ENCODE results near the gene PRR23C. TPM values are rescaled to one million over a fixed set of nuclear protein-coding genes. Genes with fewer than 3 reads are reported as not detected.

The PRR23C gene
- polyA plus RNA-seq, 1 of the 3 experiments (the other 2 are of a cell fraction): not detected

GRCh38 chr3:139020036-139020867 is 24.4 kb downstream of the PRR23C start:
- no peak overlapping the region for H3K4me2 ChIP-seq
- peak; percentile 24 for DNase-seq
- H3K9me2 ChIP-seq: no peaks in the 10 kb centered on the region
- H3F3A ChIP-seq (replicated peaks; ENCODE audit: insufficient read depth): no peaks in the 10 kb centered on the region
- TF ChIP-seq SIN3A (IDR thresholded peaks at IDR 0.05; ENCODE audit: borderline replicate concordance, low read depth, low read length) (no peak), MAX (IDR thresholded peaks at IDR 0.05; ENCODE audit: low read depth) (no peak), TCF12 (IDR thresholded peaks at IDR 0.05) (no peak), RXRA (IDR thresholded peaks at IDR 0.05; ENCODE audit: borderline replicate concordance, low read depth) (no peak), JUND (IDR thresholded peaks at IDR 0.05) (no peak), GABPA (IDR thresholded peaks at IDR 0.05; ENCODE audit: low read depth) (no peak), CHD2 (IDR thresholded peaks at IDR 0.05; ENCODE audit: low read length, partially characterized antibody) (no peak), TAF1 (IDR thresholded peaks at IDR 0.05; ENCODE audit: borderline replicate concordance, low read depth, low read length) (no peak), FOXM1 (IDR thresholded peaks at IDR 0.05; ENCODE audit: low read depth) (no peak), POLR2AphosphoS5 (IDR thresholded peaks at IDR 0.05; ENCODE audit: low read depth, low read length) (no peak)
- no peaks in the 10 kb centered on the region for H3K27me3 ChIP-seq (ENCODE audit: insufficient read depth)
- H3K27ac ChIP-seq (ENCODE audit: low read depth in 2 of 2, low read length in 1 of 2): no peak overlapping the region
- H3K79me2 ChIP-seq (ENCODE audit: insufficient read depth): no peaks in the 10 kb centered on the region
- 78% methylated on average over 47 of the region's 81 CpGs for WGBS (ENCODE audit: low lambda C conversion rate)
- ChIA-PET CTCF (interaction anchor here (0.5 kb wide), 1 partner anchor 92 kb away, joined by 3 read pairs; no protein-coding TSS in a partner anchor), POLR2A (no interaction called here)
- H2AFZ ChIP-seq (ENCODE audit: low read depth): no peak overlapping the region
- no peaks in the 10 kb centered on the region for H3K9me3 ChIP-seq
- H3K9ac ChIP-seq: no peak overlapping the region
- H4K20me1 ChIP-seq (ENCODE audit: insufficient read depth): no peaks in the 10 kb centered on the region
- H3K36me3 ChIP-seq (replicated peaks in 1 of 2; ENCODE audit: control insufficient read depth in 1 of 2, insufficient read depth in 2 of 2, low read length in 1 of 2): no peaks in the 10 kb centered on the region
- no peak overlapping the region for H3K4me3 ChIP-seq (ENCODE audit: low read depth in 2 of 2, low read length in 1 of 2)
- no peaks in the 10 kb centered on the region for H3K4me1 ChIP-seq (ENCODE audit: control insufficient read depth in 1 of 2, insufficient read depth in 2 of 2, low read depth in 1 of 2, low read length in 1 of 2)

DNA sequence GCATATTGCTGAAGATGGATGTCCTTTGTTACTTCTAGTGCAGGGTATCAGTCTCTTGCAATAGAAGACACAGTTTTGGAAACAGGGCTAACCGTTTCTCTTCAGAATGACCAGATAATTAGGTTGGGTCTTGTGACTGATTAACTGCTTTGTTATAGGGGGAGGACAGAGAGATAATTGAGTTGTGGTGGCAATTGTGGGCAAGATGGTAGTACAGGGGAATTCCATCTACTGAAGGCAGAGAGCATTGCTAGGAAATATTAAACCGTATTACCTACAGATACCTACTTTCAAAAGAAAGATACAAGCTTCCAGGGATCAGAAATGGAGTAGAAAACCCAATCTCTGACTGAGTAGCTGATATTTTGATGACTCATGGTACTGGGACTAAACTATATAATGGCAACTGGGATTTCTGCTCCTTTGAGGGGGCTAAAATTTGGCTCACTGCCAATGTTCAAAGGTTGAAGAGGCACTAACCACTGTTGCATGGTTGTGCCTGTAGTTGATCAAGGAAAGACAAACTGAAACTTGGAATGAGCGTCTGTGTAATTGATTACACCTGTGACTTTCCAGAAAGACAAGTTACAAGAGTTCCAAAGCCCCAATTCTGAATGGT is 28.2 kb downstream of the PRR23C start:
- Histone ChIP-seq H3K79me2 (ENCODE audit: insufficient read depth) (no peaks in the 10 kb centered on the region), H3K4me1 (ENCODE audit: control insufficient read depth in 1 of 2, insufficient read depth in 2 of 2, low read depth in 1 of 2, low read length in 1 of 2) (no peaks in the 10 kb centered on the region), H3K27ac (ENCODE audit: low read depth in 2 of 2, low read length in 1 of 2) (no peak overlapping the region), H3K36me3 (replicated peaks in 1 of 2; ENCODE audit: control insufficient read depth in 1 of 2, insufficient read depth in 2 of 2, low read length in 1 of 2) (no peaks in the 10 kb centered on the region), H3K4me3 (ENCODE audit: low read depth in 2 of 2, low read length in 1 of 2) (no peak overlapping the region), H3K4me2 (no peak overlapping the region), H3K9ac (no peak overlapping the region), H4K20me1 (ENCODE audit: insufficient read depth) (no peaks in the 10 kb centered on the region), H3K9me3 (no peaks in the 10 kb centered on the region), H2AFZ (ENCODE audit: low read depth) (no peak overlapping the region), H3K9me2 (no peaks in the 10 kb centered on the region), H3K27me3 (ENCODE audit: insufficient read depth) (no peaks in the 10 kb centered on the region), H3F3A (replicated peaks; ENCODE audit: insufficient read depth) (no peaks in the 10 kb centered on the region)
- 3% methylated on average over 3 of the region's 3 CpGs for WGBS (ENCODE audit: low lambda C conversion rate)
- ChIA-PET CTCF (interaction anchor here (0.6 kb wide), 1 partner anchor 131 kb away, joined by 3 read pairs; no protein-coding TSS in a partner anchor), POLR2A (no interaction called here)
- DNase-seq: no peak
- TF ChIP-seq, protein P1, sequence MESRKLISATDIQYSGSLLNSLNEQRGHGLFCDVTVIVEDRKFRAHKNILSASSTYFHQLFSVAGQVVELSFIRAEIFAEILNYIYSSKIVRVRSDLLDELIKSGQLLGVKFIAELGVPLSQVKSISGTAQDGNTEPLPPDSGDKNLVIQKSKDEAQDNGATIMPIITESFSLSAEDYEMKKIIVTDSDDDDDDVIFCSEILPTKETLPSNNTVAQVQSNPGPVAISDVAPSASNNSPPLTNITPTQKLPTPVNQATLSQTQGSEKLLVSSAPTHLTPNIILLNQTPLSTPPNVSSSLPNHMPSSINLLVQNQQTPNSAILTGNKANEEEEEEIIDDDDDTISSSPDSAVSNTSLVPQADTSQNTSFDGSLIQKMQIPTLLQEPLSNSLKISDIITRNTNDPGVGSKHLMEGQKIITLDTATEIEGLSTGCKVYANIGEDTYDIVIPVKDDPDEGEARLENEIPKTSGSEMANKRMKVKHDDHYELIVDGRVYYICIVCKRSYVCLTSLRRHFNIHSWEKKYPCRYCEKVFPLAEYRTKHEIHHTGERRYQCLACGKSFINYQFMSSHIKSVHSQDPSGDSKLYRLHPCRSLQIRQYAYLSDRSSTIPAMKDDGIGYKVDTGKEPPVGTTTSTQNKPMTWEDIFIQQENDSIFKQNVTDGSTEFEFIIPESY (IDR thresholded peaks at IDR 0.05; ENCODE audit: borderline replicate concordance, low read depth): no peak
- TF ChIP-seq CHD2 (IDR thresholded peaks at IDR 0.05; ENCODE audit: low read length, partially characterized antibody) (no peak), ELF1 (IDR thresholded peaks at IDR 0.05) (no peak), EP300 (IDR thresholded peaks at IDR 0.05; ENCODE audit: borderline replicate concordance in 1 of 2, low read depth in 1 of 2, low read length in 1 of 2) (no peak), RAD21 (IDR thresholded peaks at IDR 0.05; ENCODE audit: low read length) (no peak), RXRA (IDR thresholded peaks at IDR 0.05; ENCODE audit: borderline replicate concordance, low read depth) (no peak), GATA2 (CRISPR knock-in tag; IDR thresholded peaks at IDR 0.05) (no peak), USF2 (IDR thresholded peaks at IDR 0.05; ENCODE audit: borderline replicate concordance, low read depth, low read length) (no peak)
